Measurements from ENCODE around the gene DMRTA2. TPM values are rescaled to one million over a fixed set of nuclear protein-coding genes. Genes with fewer than 3 reads are reported as not detected.
A peak's percentile ranks its signal among the peaks of the same experiment; 100 is the strongest.

Gene DMRTA2
- total RNA-seq, 4 donors from 2014 or later, result not detected

DNA sequence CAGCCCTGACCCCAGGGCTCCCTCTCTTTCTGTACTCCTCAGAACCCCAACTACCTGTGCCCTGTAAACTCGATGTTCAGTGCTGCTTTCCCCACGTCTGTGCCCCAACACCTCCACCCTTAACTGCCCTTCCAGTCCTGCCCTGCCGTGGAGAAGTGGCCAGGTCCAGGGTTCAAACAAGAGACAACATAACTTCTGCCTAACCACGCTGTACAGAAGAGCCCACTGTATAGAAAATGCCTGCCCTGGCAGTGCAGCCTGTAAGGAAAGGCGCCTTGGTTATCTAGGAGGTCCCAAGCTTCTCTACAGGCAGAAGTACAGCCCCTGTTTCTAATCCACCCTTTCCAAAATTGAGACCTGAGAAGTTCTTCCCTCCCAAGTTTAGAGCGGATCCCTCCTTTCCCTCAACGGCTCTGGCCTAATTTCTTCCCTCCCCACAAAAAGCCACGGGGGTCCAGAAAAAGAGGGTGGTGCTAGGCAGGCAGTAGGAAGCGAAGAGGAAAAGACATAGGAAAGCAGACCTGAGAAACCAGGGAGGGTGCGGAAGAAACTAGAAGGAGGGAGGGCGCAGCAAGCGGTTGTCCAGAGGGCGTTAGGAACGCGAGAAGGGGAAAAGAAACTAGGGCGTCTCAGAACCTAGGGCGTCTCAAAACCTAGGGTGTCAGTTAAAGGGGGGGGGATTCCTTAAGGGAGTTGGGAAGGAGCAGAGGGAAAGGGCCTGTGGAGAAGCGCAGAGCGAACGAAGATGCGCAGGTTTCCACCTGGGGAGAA is 3.2 kb downstream of the DMRTA2 start:
- Histone ChIP-seq H3K36me3 (no peaks in the 10 kb centered on the region), H3K9me3 (no peaks in the 10 kb centered on the region), H3K4me1 (peaks cover 92% of the 10 kb centered on the region), H3K27me3 (peaks cover 100% of the 10 kb centered on the region), H3K4me3 (peak overlapping the region; percentile 21), H3K27ac (no peak overlapping the region)
- no peak for TF ChIP-seq CTCF (IDR thresholded peaks at IDR 0.05)
- no peak for TF ChIP-seq EP300 (IDR thresholded peaks at IDR 0.05)
- no peak for TF ChIP-seq POLR2AphosphoS5 (IDR thresholded peaks at IDR 0.05)
- no peak for TF ChIP-seq POLR2A (IDR thresholded peaks at IDR 0.05)
- WGBS, result 12% methylated on average over 21 of the region's 21 CpGs
- DNase-seq (ENCODE audit: low spot score in 2 of 2), result no peak

DNA sequence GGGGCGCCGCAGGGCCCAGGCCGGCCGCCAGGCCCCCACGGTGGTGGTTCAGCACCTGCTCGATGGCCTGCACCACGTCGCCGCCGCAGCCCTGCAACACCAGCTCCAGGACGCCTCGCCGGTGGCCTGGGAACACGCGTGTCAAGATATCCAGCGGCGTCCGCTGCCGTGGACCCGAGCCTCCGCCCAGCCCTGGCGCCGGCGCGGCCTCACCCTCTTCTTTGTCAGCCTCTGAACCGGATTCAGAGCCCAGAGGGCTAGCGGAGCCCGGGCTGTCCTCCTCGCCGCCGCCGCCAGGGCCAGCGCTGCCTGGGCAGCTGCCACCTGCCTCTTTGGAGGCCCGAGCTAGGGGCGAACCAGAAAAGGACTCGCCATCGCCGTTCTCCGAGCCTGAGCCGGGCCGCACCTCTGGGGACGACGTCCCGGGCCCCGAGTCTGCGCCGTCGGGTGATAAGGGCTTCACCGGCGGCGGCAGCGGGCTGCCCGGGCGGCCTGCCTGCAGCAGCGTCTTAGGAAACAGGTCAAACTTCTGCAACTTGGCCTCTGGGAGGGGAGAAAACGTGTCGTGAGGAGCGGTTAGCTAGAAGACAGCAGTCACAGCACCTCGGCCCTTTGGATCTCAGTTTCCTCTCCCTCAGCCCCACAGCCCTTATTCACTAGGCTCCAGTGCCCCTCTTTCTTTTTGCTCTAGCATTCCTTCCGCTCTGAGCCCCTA is 3.9 kb downstream of the DMRTA2 start:
- peaks cover 85% of the 10 kb centered on the region for H3K4me1 ChIP-seq
- H3K9me3 ChIP-seq, result no peaks in the 10 kb centered on the region
- H3K27ac ChIP-seq, result no peak overlapping the region
- H3K27me3 ChIP-seq, result peaks cover 100% of the 10 kb centered on the region
- H3K4me3 ChIP-seq, result peak overlapping the region; percentile 44
- WGBS, result 5% methylated on average over 16 of the region's 60 CpGs
- no peaks in the 10 kb centered on the region for H3K36me3 ChIP-seq
- no peak for DNase-seq (ENCODE audit: low spot score in 2 of 2)
- TF ChIP-seq EP300 (IDR thresholded peaks at IDR 0.05) (no peak), POLR2AphosphoS5 (IDR thresholded peaks at IDR 0.05) (no peak)

DNA sequence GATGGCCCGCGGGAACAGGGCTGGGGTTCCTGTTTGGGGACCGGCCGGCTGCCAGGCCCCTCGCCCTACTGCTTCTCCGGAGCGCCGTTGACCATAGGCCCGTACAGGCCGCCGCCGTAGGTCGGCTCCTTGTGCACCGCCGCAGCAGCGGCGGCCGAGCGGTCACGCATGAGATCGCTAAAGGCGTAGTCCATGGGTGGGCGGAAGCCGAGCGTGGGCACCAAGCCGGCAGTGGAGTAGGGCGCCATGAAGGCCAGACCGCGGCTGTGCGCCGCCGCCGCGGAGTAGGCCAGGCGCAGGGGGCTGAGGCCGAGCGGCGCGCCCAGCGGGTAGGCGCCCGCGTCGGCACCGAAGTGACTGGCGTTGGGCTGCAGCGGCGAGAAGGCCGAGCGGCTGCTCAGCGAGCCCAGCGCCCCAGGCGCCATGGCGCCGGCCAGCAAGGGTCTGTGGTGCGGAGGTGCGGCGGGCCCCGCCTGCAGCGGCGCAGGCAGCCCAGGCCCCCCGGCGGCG is 4.6 kb downstream of the DMRTA2 start:
- peaks cover 78% of the 10 kb centered on the region for H3K4me1 ChIP-seq
- WGBS, result no CpG with 5 or more reads among the region's 64 CpGs
- TF ChIP-seq CTCF (IDR thresholded peaks at IDR 0.05) (no peak), EP300 (IDR thresholded peaks at IDR 0.05) (no peak), POLR2AphosphoS5 (IDR thresholded peaks at IDR 0.05) (no peak), POLR2A (IDR thresholded peaks at IDR 0.05) (no peak)
- H3K4me3 ChIP-seq, result peak overlapping the region; percentile 44
- H3K27me3 ChIP-seq, result peaks cover 100% of the 10 kb centered on the region
- no peaks in the 10 kb centered on the region for H3K36me3 ChIP-seq
- H3K27ac ChIP-seq, result no peak overlapping the region
- H3K9me3 ChIP-seq, result no peaks in the 10 kb centered on the region
- no peak for DNase-seq (ENCODE audit: low spot score in 2 of 2)

- Histone ChIP-seq H3K9me3 (no peaks in the 10 kb centered on the region), H3K27me3 (peaks cover 100% of the 10 kb centered on the region), H3K4me3 (peak overlapping the region; percentile 44), H3K36me3 (no peaks in the 10 kb centered on the region), H3K27ac (no peak overlapping the region), H3K4me1 (peaks cover 72% of the 10 kb centered on the region)
- no peak for DNase-seq (ENCODE audit: low spot score in 2 of 2)
- TF ChIP-seq CTCF (IDR thresholded peaks at IDR 0.05), result no peak
- TF ChIP-seq EP300 (IDR thresholded peaks at IDR 0.05), result no peak
- TF ChIP-seq POLR2AphosphoS5 (IDR thresholded peaks at IDR 0.05), result no peak
- no peak for TF ChIP-seq POLR2A (IDR thresholded peaks at IDR 0.05)
- 17% methylated on average over 16 of the region's 20 CpGs for WGBS
These were observed 5.2 kb downstream of the DMRTA2 start for GRCh38 chr1:50417946-50418599.

DNA sequence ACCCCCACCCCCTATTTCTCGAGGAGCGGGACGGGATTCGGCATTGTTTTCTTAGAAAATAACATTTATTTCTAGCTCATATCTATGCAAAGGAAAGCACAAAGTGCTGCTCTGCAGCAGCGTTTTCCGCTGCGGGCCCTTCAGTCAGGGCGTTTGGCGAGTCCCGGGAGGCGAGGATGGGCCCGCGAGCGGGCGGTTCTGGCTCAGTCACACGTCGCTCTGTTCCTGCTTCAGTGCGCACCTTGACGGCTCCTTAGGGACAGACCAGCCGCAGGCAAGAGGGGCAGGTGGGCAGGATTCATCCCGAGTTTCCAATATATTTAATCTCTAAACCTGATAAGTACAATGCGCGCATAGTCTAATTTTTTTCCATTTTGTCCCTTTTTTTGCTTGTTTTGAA is 5.7 kb downstream of the DMRTA2 start:
- no peak overlapping the region for H3K4me3 ChIP-seq
- peaks cover 67% of the 10 kb centered on the region for H3K4me1 ChIP-seq
- DNase-seq (ENCODE audit: low spot score in 2 of 2), result no peak
- 11% methylated on average over 22 of the region's 23 CpGs for WGBS
- no peaks in the 10 kb centered on the region for H3K36me3 ChIP-seq
- no peak overlapping the region for H3K27ac ChIP-seq
- H3K27me3 ChIP-seq, result peaks cover 100% of the 10 kb centered on the region
- TF ChIP-seq POLR2AphosphoS5 (IDR thresholded peaks at IDR 0.05) (no peak), POLR2A (IDR thresholded peaks at IDR 0.05) (no peak), EP300 (IDR thresholded peaks at IDR 0.05) (no peak)
- no peaks in the 10 kb centered on the region for H3K9me3 ChIP-seq
